Duodenal mucosa (tissue), 2 donors: ENCODE results near the gene NTF3.

ENCODE experiments used
- H3K27ac ChIP-seq: one replicate; pipeline ENCODE4 v1.7.0; 2013; ENCODE audit warnings: low read depth, low read length
- H3K27me3 ChIP-seq, 2 donors: one replicate each; pipeline ENCODE4 v1.7.0; 2013; ENCODE audit warnings: low read length in 2 of 2, control low read depth in 1 of 2; ENCODE audit not compliant: insufficient read depth in 2 of 2, control insufficient read depth in 1 of 2
- H3K36me3 ChIP-seq, 2 donors: one replicate each; pipeline ENCODE4 v1.7.0; 2013; ENCODE audit warnings: low read length in 2 of 2, control low read depth in 1 of 2; ENCODE audit not compliant: insufficient read depth in 2 of 2, control insufficient read depth in 1 of 2
- H3K4me1 ChIP-seq, 2 donors: one replicate each; pipeline ENCODE4 v1.7.0; 2013; ENCODE audit warnings: low read length in 2 of 2, control low read depth in 1 of 2; ENCODE audit not compliant: insufficient read depth in 2 of 2, control insufficient read depth in 1 of 2
- H3K4me3 ChIP-seq, 2 donors: one replicate each; pipeline ENCODE4 v1.7.0; 2013; ENCODE audit warnings: low read length in 2 of 2, low read depth in 1 of 2
- H3K9ac ChIP-seq, 2 donors: one replicate each; pipeline ENCODE4 v1.7.0; 2013; ENCODE audit warnings: low read length in 2 of 2, low read depth in 1 of 2
- H3K9me3 ChIP-seq, 2 donors: one replicate each; pipeline ENCODE4 v1.7.0; 2013; ENCODE audit warnings: low read length in 2 of 2, control low read depth in 1 of 2; ENCODE audit not compliant: control insufficient read depth in 1 of 2

NTF3 gene

GRCh38 chr12:5514545-5514944 lies 82.6 kb downstream of the NTF3 start:
- no peak overlapping the region for H3K9ac ChIP-seq

GRCh38 chr12:5515458-5515857 lies 83.5 kb downstream of the NTF3 start:
- Histone ChIP-seq H3K4me3 (no peak overlapping the region), H3K36me3 (no peaks in the 10 kb centered on the region), H3K9me3 (no peaks in the 10 kb centered on the region), H3K27ac (no peak overlapping the region), H3K9ac (no peak overlapping the region), H3K27me3 (no peaks in the 10 kb centered on the region), H3K4me1 (peaks cover 0 to 3% of the 10 kb centered on the region in 2 donors)

More at GRCh38 chr12:5514545-5514944, 82.6 kb downstream of the NTF3 start:
- Histone ChIP-seq H3K27ac (no peak overlapping the region), H3K9me3 (no peaks in the 10 kb centered on the region), H3K4me1 (peaks cover 1 to 3% of the 10 kb centered on the region in 2 donors), H3K4me3 (no peak overlapping the region), H3K36me3 (no peaks in the 10 kb centered on the region), H3K27me3 (no peaks in the 10 kb centered on the region)

DNA sequence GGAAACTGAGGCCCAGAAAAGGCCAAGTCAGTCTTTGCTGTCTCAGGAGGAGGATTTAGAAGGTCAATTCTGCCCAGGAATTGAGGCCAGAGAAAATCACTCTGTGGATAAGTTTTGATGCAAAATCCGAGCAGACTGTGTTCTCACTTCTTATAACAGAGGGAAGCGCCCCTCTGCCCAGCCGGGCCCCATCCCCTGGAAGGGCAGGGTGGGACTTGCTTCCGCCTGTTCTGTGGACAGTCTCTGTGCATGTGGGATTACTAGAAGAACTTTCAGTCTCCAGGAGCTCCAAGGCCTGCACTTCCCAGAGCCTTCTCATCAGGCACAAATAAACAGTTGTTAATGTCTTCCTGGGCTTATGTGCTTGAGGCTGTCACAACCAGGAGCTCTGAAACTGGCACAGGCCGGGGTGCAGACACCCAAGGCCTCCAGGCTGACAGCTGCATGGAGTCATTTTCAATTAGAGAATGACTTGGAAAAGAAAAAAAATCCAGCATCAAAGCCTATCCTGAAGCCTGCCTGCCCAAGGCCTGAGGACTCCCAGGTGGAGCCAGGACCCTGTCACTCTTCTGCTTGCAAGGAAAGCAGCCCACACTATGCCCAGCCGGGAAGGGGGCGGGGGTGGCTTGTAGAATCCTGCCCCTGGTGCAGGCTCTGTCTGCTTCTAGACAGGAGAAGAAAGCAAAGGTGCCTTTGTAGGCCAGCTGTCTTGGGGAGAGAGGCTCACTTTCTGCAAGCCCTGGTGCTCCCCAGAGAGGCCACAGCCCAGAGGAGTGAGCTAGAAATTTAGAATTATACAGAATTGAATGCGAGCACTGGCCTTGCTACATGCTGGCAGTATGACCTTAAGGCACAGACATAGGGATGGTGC lies 84.7 kb downstream of the NTF3 start:
- Histone ChIP-seq H3K27ac (no peak overlapping the region), H3K36me3 (no peaks in the 10 kb centered on the region), H3K4me3 (no peak overlapping the region), H3K9me3 (no peaks in the 10 kb centered on the region), H3K4me1 (peaks cover 0 to 3% of the 10 kb centered on the region in 2 donors), H3K9ac (no peak overlapping the region), H3K27me3 (no peaks in the 10 kb centered on the region)

DNA sequence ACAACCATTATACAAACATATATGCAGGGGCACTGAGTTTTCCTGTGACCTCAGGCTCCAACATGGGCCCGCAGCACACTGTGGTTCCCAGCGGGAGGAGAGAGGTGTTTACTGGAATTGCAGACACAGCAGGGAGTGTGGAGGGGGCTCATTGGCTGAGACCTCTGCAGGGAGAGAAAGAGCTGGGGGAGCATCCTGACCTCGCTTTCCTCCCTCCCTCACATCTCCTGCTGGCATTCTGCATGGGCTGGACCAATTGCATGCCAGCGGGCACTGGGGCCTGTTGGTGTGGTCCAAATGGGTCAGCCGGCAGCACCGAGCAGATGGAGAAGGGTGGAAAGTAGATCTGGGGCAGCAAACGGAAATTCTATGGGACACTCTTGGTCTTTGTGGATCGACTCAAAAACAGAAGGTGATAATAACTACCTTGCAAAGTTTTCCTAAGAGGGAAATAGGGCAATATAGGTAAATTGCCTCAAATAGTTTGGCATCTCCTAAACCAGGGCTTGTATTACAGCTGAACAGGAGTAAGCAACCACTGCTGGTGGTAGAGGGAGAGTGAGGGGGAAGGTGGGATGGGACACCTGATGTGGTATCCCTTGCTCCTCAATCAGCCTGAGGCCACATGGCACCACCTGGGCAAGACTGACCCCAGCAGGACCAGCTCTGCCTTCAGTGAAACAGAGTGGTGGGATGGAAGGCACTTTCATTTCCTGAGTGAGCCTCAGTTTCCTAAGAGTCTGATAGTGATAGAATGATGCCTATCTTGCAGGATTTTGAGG lies 86.9 kb downstream of the NTF3 start:
- no peaks in the 10 kb centered on the region for H3K36me3 ChIP-seq
- H3K4me3 ChIP-seq: no peak overlapping the region
- no peak overlapping the region for H3K9ac ChIP-seq
- H3K27ac ChIP-seq: no peak overlapping the region
- no peaks in the 10 kb centered on the region for H3K4me1 ChIP-seq
- no peaks in the 10 kb centered on the region for H3K9me3 ChIP-seq
- H3K27me3 ChIP-seq: no peaks in the 10 kb centered on the region

GRCh38 chr12:5520037-5520436 lies 88.1 kb downstream of the NTF3 start:
- Histone ChIP-seq H3K9me3 (no peaks in the 10 kb centered on the region), H3K27ac (no peak overlapping the region), H3K4me3 (no peak overlapping the region), H3K9ac (no peak overlapping the region), H3K4me1 (no peaks in the 10 kb centered on the region), H3K27me3 (no peaks in the 10 kb centered on the region), H3K36me3 (no peaks in the 10 kb centered on the region)

- H3K36me3 ChIP-seq: no peaks in the 10 kb centered on the region
- no peak overlapping the region for H3K27ac ChIP-seq
- no peak overlapping the region for H3K4me3 ChIP-seq
- H3K9ac ChIP-seq: no peak overlapping the region
- H3K4me1 ChIP-seq: no peaks in the 10 kb centered on the region
- H3K9me3 ChIP-seq: no peaks in the 10 kb centered on the region
- no peaks in the 10 kb centered on the region for H3K27me3 ChIP-seq
Measured at GRCh38 chr12:5520831-5521230, 88.9 kb downstream of the NTF3 start.

DNA sequence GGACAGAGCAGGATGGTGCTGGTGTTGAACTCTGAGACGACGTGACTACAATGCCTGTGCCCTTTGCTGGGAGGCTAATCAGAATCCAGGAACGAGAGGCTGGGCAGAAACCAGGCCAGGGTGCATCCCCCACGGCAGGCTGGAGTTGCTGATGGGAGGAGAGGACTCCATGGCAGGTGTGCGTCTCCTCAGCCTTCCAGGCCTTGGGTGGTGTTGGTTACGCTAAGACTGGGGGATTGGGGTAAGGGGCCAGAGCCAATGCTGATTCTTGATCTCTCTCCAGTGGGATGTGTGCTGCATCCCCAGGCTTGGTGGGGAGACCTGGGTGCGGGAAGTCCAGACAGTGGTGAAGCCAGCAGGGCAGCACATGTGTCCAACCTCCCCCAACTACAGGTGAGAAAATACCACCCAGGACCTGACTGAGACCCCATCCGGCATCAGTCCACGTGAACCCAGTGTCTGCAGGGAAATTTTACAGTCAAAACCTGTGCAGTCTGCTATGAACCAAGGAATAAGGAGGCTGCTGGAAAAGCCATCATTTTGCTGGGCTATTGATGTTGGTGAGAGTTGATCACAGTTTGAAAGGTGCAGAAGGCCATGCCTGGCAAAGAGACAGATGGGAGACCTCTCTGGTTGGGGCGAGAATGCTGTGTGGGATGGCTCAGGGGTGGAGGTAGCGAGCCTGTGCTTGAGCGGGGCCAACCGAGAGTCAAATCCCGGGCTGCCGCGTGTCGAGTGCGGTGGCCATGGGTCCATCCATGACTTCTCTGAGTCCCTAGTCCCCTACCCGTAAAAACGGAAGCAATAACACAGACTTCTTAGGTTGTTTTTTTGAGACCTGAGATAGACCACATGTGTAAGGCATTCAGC lies 89.8 kb downstream of the NTF3 start:
- H3K4me3 ChIP-seq: no peak overlapping the region
- H3K36me3 ChIP-seq: no peaks in the 10 kb centered on the region
- H3K27me3 ChIP-seq: no peaks in the 10 kb centered on the region
- H3K9ac ChIP-seq: no peak overlapping the region
- no peaks in the 10 kb centered on the region for H3K4me1 ChIP-seq
- H3K27ac ChIP-seq: no peak overlapping the region
- H3K9me3 ChIP-seq: no peaks in the 10 kb centered on the region

GRCh38 chr12:5522432-5523335 lies 90.8 kb downstream of the NTF3 start:
- Histone ChIP-seq H3K4me3 (no peak overlapping the region), H3K27me3 (no peaks in the 10 kb centered on the region)

GRCh38 chr12:5523396-5524115 lies 91.6 kb downstream of the NTF3 start:
- H3K4me3 ChIP-seq: no peak overlapping the region
- no peaks in the 10 kb centered on the region for H3K36me3 ChIP-seq
- no peaks in the 10 kb centered on the region for H3K9me3 ChIP-seq
- no peaks in the 10 kb centered on the region for H3K4me1 ChIP-seq
- H3K27me3 ChIP-seq: no peaks in the 10 kb centered on the region
- H3K27ac ChIP-seq: no peak overlapping the region
- no peak overlapping the region for H3K9ac ChIP-seq

More at GRCh38 chr12:5522432-5523335, 90.8 kb downstream of the NTF3 start:
- Histone ChIP-seq H3K27ac (no peak overlapping the region), H3K4me1 (no peaks in the 10 kb centered on the region), H3K9me3 (no peaks in the 10 kb centered on the region), H3K9ac (no peak overlapping the region), H3K36me3 (no peaks in the 10 kb centered on the region)
